K562 (cell line): ENCODE data around the gene EVI2B. TPM values are rescaled to one million over a fixed set of nuclear protein-coding genes. Genes with fewer than 3 reads are reported as not detected.

Experiments used
- BCOR ChIP-seq: fragments of 450-650 bp; IDR thresholded peaks from 2 replicates; pipeline ENCODE4 v1.6.1; 2016
- BRF1 ChIP-seq: IDR thresholded peaks from 3 replicates; pipeline ENCODE4 v1.6.1; 2011; ENCODE audit warnings: borderline replicate concordance, mild to moderate bottlenecking; ENCODE audit not compliant: insufficient read length; ENCODE audit errors: extremely low read depth
- CBX5 ChIP-seq: IDR thresholded peaks from 2 replicates; pipeline ENCODE4 v1.6.1; 2014; ENCODE audit warnings: low read depth, borderline replicate concordance
- CCAR2 ChIP-seq: fragments of 200-400 bp; formaldehyde crosslinking; IDR thresholded peaks from 2 replicates; pipeline ENCODE4 v1.6.1; 2017; ENCODE audit warnings: mild to moderate bottlenecking, low read depth, low read length
- CREB1 ChIP-seq, 2 experiments: sonication (generic) in 1 of 2; formaldehyde crosslinking in 1 of 2; IDR thresholded peaks; 2 replicates each; pipeline versions ENCODE4 v1.6.1 to v1.8.0; 2012 to 2022; ENCODE audit warnings: inconsistent platforms in 1 of 2, mild to moderate bottlenecking in 1 of 2, missing genetic modification reagents in 1 of 2, moderate library complexity in 1 of 2
- CSDE1 ChIP-seq, 2 experiments: fragments of 450-650 bp; IDR thresholded peaks; 2 replicates each; pipeline ENCODE4 v1.6.1; 2016; ENCODE audit warnings: mild to moderate bottlenecking in 1 of 2
- CXXC5 ChIP-seq: fragments of 250-450 bp; sonication (Bioruptor Pico); IDR thresholded peaks from 2 replicates; pipeline ENCODE4 v1.8.0; 2022; ENCODE audit warnings: inconsistent platforms, mild to moderate bottlenecking, moderate library complexity
- EP300 ChIP-seq: IDR thresholded peaks from 2 replicates; pipeline ENCODE4 v1.6.1; 2012; ENCODE audit warnings: low read length, improper control_type of control experiment
- LEF1 ChIP-seq: fragments of 450-650 bp; IDR thresholded peaks from 2 replicates; pipeline ENCODE4 v1.6.1; 2016; ENCODE audit warnings: mild to moderate bottlenecking
- MYBL2 ChIP-seq, 2 experiments: fragments of 450-650 bp in 1 of 2; sonication (generic) in 1 of 2; formaldehyde crosslinking in 1 of 2; IDR thresholded peaks; 2 replicates each; pipeline versions ENCODE4 v1.6.1 to v1.8.1; 2017 to 2022; ENCODE audit warnings: borderline replicate concordance in 1 of 2, inconsistent platforms in 1 of 2, low read depth in 1 of 2, mild to moderate bottlenecking in 1 of 2, missing genetic modification reagents in 1 of 2, moderate library complexity in 1 of 2
- NFRKB ChIP-seq: fragments of 450-650 bp; IDR thresholded peaks from 2 replicates; pipeline ENCODE4 v1.6.1; 2016; ENCODE audit warnings: low read depth
- XRCC3 ChIP-seq: fragments of 450-650 bp; IDR thresholded peaks from 2 replicates; pipeline ENCODE4 v1.6.1; 2017; ENCODE audit warnings: mild to moderate bottlenecking, moderate library complexity
- ZFPM2 ChIP-seq: fragments of 250-450 bp; sonication (Bioruptor Pico); IDR thresholded peaks from 2 replicates; pipeline ENCODE4 v1.5.1; 2022; ENCODE audit warnings: mild to moderate bottlenecking
- ZKSCAN8 ChIP-seq: fragments of 200-800 bp; sonication (Bioruptor generic); IDR thresholded peaks from 2 replicates; pipeline ENCODE4 v1.6.1; 2016; ENCODE audit warnings: missing genetic modification characterization, missing compliant biosample characterization
- ZNF431 ChIP-seq: sonication (generic); formaldehyde crosslinking; IDR thresholded peaks from 2 replicates; pipeline ENCODE4 v1.8.0; 2022; ENCODE audit warnings: mild to moderate bottlenecking, missing genetic modification reagents
- ZNF584 ChIP-seq: fragments of 200-800 bp; sonication (Bioruptor generic); IDR thresholded peaks from 2 replicates; pipeline ENCODE4 v1.6.1; 2016; ENCODE audit warnings: low read depth, mild to moderate bottlenecking, missing genetic modification characterization, missing compliant biosample characterization
- ZNF655 ChIP-seq: fragments of 250-450 bp; sonication (Bioruptor Pico); IDR thresholded peaks from 2 replicates; pipeline ENCODE4 v1.5.0; 2021
- ZNF707 ChIP-seq: fragments of 250-450 bp; sonication (Bioruptor Pico); conservative IDR thresholded peaks from 2 replicates; pipeline ENCODE4 v1.8.0; 2022; ENCODE audit warnings: inconsistent platforms, mild to moderate bottlenecking, moderate library complexity
- ZNF77 ChIP-seq: fragments of 250-450 bp; sonication (Bioruptor Pico); IDR thresholded peaks from 2 replicates; pipeline ENCODE4 v1.5.0; 2020
- polyA plus RNA-seq, 8 experiments: library from polyadenylated mRNA; depleted of rRNA in 4 of 8; stranded (reverse) in 5 of 8; unstranded in 3 of 8; fragments of >200 nt; fragmentation: Nextera tagmentation in 2 of 8; fragmentation: Illumina TruSeq in 1 of 8; extraction: Ambion mirVana in 2 of 8; extraction: Trizol in 1 of 8; gene quantifications; 2 replicates each; pipeline versions ENCODE4 v1.2.1 to v1.2.3, GENCODE V29; 2011 to 2014; ENCODE audit warnings: inconsistent platforms in 1 of 8, missing spikeins in 1 of 8
- total RNA-seq, 7 experiments: library from RNA; depleted of rRNA in 6 of 7; stranded (reverse); fragments of >200 nt in 6 of 7; fragmentation: Illumina TruSeq in 2 of 7; extraction: Trizol in 2 of 7; gene quantifications; 2 replicates each; pipeline versions ENCODE4 v1.2.1 to v1.2.3, GENCODE V29; 2011 to 2021; ENCODE audit warnings: low replicate concordance in 1 of 7
- TF ChIP-seq, protein P1 (sequence below): sonication (generic); formaldehyde crosslinking; IDR thresholded peaks from 2 replicates; pipeline ENCODE4 v1.8.1; 2022; ENCODE audit warnings: missing genetic modification reagents
- TF ChIP-seq, protein P2 (sequence below), 2 experiments: fragments of 450-650 bp in 1 of 2; sonication (generic) in 1 of 2; formaldehyde crosslinking in 1 of 2; IDR thresholded peaks in 1 of 2; conservative IDR thresholded peaks in 1 of 2; 2 replicates each; pipeline versions ENCODE4 v1.6.1 to v1.8.1; 2016 to 2023; ENCODE audit warnings: mild to moderate bottlenecking in 2 of 2, moderate library complexity in 2 of 2, inconsistent platforms in 1 of 2, missing genetic modification reagents in 1 of 2
- TF ChIP-seq, protein P3 (sequence below): fragments of 250-450 bp; sonication (Bioruptor Pico); IDR thresholded peaks from 2 replicates; pipeline ENCODE4 v1.4.0; 2020; ENCODE audit warnings: mild to moderate bottlenecking

EVI2B gene
- total and polyA plus RNA-seq, 9 of the 15 experiments (the other 6 are each of a cell fraction or from before 2014, with no cell fraction given): 0.54 to 8.0 (median 2.5) TPM

DNA sequence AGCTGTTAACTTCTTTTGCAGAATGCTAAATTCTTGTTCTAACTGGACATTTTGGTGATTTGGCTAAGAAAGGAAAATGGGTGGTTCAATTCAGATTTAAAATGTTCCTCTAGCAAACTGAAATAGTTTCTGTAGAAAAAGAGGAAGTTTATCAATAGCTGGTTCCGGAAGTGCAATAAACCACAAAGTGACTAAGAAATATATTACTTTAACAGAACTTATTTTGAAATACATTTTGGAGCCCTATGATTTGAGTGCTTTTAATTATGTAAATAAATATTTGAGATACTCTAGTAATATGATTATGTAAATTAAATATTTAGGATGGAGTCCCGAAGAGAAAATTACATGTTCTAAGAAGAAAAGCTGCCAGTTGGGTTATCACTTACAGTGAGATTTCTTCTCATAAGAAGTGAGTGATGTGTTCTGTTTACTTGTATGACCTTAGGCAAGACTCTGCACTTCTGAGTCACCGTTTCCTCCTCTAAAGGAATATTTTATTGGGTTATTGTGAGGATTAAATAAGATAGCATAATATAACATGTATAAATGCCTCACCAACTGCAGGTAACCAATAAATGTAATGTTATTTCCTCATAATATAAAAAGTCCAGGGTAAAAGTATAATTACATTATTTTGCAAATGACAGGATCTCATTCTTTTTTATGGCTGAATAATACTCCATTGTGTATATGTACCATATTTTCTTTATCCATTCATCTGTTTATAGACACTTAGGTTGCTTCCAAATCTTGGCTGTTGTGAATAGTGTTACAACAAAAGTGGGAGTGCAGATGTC lies at the start of gene EVI2B (continued):
- TF ChIP-seq CCAR2: no peak
- TF ChIP-seq CBX5: no peak
- TF ChIP-seq CXXC5: no peak
- no peak for TF ChIP-seq ZNF77
- peak; percentile 60; the same call in 1 of the 2 replicates for TF ChIP-seq LEF1
- peak; percentile 52 for TF ChIP-seq BCOR
- no peak for TF ChIP-seq ZNF707 (CRISPR knock-in tag)
- no peak for TF ChIP-seq ZKSCAN8 (CRISPR knock-in tag)
- TF ChIP-seq, protein P1, sequence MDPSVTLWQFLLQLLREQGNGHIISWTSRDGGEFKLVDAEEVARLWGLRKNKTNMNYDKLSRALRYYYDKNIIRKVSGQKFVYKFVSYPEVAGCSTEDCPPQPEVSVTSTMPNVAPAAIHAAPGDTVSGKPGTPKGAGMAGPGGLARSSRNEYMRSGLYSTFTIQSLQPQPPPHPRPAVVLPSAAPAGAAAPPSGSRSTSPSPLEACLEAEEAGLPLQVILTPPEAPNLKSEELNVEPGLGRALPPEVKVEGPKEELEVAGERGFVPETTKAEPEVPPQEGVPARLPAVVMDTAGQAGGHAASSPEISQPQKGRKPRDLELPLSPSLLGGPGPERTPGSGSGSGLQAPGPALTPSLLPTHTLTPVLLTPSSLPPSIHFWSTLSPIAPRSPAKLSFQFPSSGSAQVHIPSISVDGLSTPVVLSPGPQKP (CRISPR knock-in tag): no peak
- TF ChIP-seq EP300: peak; percentile 26; the same call in 1 of the 2 replicates
- no peak for TF ChIP-seq XRCC3
- no peak for TF ChIP-seq NFRKB
- no peak for TF ChIP-seq ZNF431 (CRISPR knock-in tag)
- TF ChIP-seq CSDE1 (IDR thresholded peaks at IDR 0.05): no peak
- 0 out of 2 replicates have a peak, but pooled peaks have one; percentile 63 for TF ChIP-seq ZNF584 (CRISPR knock-in tag)
- TF ChIP-seq BRF1: no peak
- TF ChIP-seq, protein P2, sequence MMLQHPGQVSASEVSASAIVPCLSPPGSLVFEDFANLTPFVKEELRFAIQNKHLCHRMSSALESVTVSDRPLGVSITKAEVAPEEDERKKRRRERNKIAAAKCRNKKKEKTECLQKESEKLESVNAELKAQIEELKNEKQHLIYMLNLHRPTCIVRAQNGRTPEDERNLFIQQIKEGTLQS (IDR thresholded peaks at IDR 0.05): peak; percentile 90
- TF ChIP-seq, protein P2 (CRISPR knock-in tag; conservative IDR thresholded peaks at IDR 0.05): no peak
- no peak for TF ChIP-seq ZFPM2 (CRISPR knock-in tag)
- TF ChIP-seq ZNF655 (CRISPR knock-in tag): no peak
- TF ChIP-seq MYBL2 (IDR thresholded peaks at IDR 0.05; ENCODE audit: low read depth): peak; percentile 52; the same call in 1 of the 2 replicates
- TF ChIP-seq MYBL2 (CRISPR knock-in tag; IDR thresholded peaks at IDR 0.05; ENCODE audit: borderline replicate concordance): no peak
- TF ChIP-seq CREB1 (IDR thresholded peaks at IDR 0.05): no peak
- no peak for TF ChIP-seq CREB1 (CRISPR knock-in tag; IDR thresholded peaks at IDR 0.05)
- TF ChIP-seq, protein P3, sequence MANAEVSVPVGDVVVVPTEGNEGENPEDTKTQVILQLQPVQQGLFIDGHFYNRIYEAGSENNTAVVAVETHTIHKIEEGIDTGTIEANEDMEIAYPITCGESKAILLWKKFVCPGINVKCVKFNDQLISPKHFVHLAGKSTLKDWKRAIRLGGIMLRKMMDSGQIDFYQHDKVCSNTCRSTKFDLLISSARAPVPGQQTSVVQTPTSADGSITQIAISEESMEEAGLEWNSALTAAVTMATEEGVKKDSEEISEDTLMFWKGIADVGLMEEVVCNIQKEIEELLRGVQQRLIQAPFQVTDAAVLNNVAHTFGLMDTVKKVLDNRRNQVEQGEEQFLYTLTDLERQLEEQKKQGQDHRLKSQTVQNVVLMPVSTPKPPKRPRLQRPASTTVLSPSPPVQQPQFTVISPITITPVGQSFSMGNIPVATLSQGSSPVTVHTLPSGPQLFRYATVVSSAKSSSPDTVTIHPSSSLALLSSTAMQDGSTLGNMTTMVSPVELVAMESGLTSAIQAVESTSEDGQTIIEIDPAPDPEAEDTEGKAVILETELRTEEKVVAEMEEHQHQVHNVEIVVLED (CRISPR knock-in tag): no peak
